Ishikawa (cell line): ENCODE data around the gene HDAC8.

ENCODE experiments used
- CEBPB ChIP-seq: IDR thresholded peaks from 2 replicates; pipeline ENCODE4 v1.6.1; 2012
- CREB1 ChIP-seq: IDR thresholded peaks from 2 replicates; pipeline ENCODE4 v1.6.1; 2012; ENCODE audit warnings: low read depth
- EGR1 ChIP-seq: IDR thresholded peaks from 2 replicates; pipeline ENCODE4 v1.6.1; 2012
- EP300 ChIP-seq: IDR thresholded peaks from 2 replicates; pipeline ENCODE4 v1.6.1; 2012; ENCODE audit warnings: borderline replicate concordance
- FOXM1 ChIP-seq: IDR thresholded peaks from 2 replicates; pipeline ENCODE4 v1.6.1; 2012; ENCODE audit warnings: low read depth, borderline replicate concordance
- MAX ChIP-seq: IDR thresholded peaks from 2 replicates; pipeline ENCODE4 v1.6.1; 2012
- NFIC ChIP-seq: IDR thresholded peaks from 2 replicates; pipeline ENCODE4 v1.6.1; 2012
- RAD21 ChIP-seq: IDR thresholded peaks from 2 replicates; pipeline ENCODE4 v1.6.1; 2012; ENCODE audit warnings: low read depth
- REST ChIP-seq: IDR thresholded peaks from 2 replicates; pipeline ENCODE4 v1.6.1; 2012; ENCODE audit warnings: low read depth, mild to moderate bottlenecking
- TAF1 ChIP-seq: IDR thresholded peaks from 2 replicates; pipeline ENCODE4 v1.6.1; 2012; ENCODE audit warnings: low read depth, mild to moderate bottlenecking
- TCF12 ChIP-seq: IDR thresholded peaks from 2 replicates; pipeline ENCODE4 v1.6.1; 2012; ENCODE audit warnings: low read depth
- TEAD4 ChIP-seq: IDR thresholded peaks from 2 replicates; pipeline ENCODE4 v1.6.1; 2012
- USF1 ChIP-seq: IDR thresholded peaks from 2 replicates; pipeline ENCODE4 v1.6.1; 2012
- YY1 ChIP-seq: IDR thresholded peaks from 2 replicates; pipeline ENCODE4 v1.6.1; 2012; ENCODE audit warnings: low read depth
- ZBTB7A ChIP-seq: IDR thresholded peaks from 2 replicates; pipeline ENCODE4 v1.6.1; 2012; ENCODE audit warnings: low read depth

HDAC8 gene

DNA sequence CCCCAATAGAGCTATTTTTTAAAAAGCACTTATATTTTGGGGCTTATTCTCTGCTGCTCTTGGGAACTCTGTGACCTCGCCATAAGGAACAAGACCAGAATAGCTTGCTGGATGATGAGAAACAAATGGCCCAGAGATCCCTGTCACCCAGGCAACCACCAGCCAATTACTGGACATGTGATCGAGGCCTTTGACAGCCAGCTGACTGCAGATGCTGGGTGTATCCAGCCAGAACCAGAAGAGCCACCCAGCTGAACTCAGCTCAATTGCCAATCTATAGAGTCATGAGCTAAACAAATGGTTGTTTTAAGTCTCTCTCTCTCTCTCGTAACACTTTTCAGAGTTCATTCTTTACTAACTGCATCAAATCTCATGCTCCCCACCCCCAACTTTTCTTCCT is 242.5 kb downstream of the HDAC8 start:
- TF ChIP-seq CREB1 (no peak), EP300 (no peak), REST (no peak), USF1 (no peak)

DNA sequence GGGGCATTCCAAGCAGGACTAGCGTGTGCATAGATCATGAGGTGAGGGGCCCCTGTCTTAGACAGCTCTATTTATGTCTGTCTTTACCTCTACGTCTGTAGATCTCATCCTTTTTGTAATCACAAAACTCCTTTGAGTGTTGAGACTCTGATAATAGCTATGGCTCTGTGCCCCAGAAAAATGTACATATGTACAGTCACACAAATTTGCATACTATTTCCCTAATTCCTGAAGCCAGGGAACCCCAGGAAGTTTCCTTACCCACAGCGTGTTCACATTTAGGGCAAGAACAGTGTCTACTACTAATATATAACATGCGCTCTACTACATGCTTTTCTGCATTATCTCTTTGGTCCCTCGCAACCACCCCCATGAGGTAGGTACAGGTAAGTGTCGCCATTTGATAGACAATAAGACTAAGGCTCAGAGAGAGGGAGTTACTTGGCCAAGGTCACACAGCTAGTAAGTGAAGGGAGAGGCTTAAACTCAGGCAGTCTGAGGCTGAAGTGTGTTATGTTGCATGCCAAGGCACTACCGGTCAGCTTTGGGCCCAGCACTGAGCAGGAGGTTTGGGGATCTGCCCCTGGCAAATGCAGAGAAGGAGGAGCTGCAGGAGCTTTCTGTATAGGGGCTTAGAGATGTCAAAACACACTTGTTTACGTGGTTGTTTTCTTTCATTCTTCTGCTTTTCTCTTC is 245.9 kb downstream of the HDAC8 start:
- no peak for TF ChIP-seq TCF12
- no peak for TF ChIP-seq ZBTB7A
- TF ChIP-seq EGR1: no peak
- no peak for TF ChIP-seq USF1
- no peak for TF ChIP-seq YY1
- TF ChIP-seq TAF1: no peak

- TF ChIP-seq TAF1: no peak
- TF ChIP-seq RAD21: no peak
- TF ChIP-seq USF1: no peak
- TF ChIP-seq FOXM1: no peak
- no peak for TF ChIP-seq MAX
- TF ChIP-seq TEAD4: no peak
- TF ChIP-seq ZBTB7A: no peak
- no peak for TF ChIP-seq EP300
- TF ChIP-seq EGR1: no peak
- no peak for TF ChIP-seq REST
- no peak for TF ChIP-seq NFIC
- no peak for TF ChIP-seq CREB1
- TF ChIP-seq CEBPB: no peak
- no peak for TF ChIP-seq TCF12
- no peak for TF ChIP-seq YY1
Measured at GRCh38 chrX:72317139-72317538, 255.5 kb downstream of the HDAC8 start.

GRCh38 chrX:72316408-72317110 is 256.1 kb downstream of the HDAC8 start:
- TF ChIP-seq TCF12 (no peak), TAF1 (no peak), ZBTB7A (no peak), FOXM1 (no peak), USF1 (no peak), EGR1 (no peak), CREB1 (no peak), CEBPB (no peak), YY1 (no peak), RAD21 (no peak), REST (no peak), TEAD4 (no peak), EP300 (no peak), NFIC (no peak), MAX (no peak)
